Measurements from ENCODE around the gene EFNA3.
"Not testable (repeated sequence)": the region's sequence is repeated elsewhere in the genome, so short reads cannot be mapped to it uniquely, and the experiment has no call there.

EFNA3 gene

DNA sequence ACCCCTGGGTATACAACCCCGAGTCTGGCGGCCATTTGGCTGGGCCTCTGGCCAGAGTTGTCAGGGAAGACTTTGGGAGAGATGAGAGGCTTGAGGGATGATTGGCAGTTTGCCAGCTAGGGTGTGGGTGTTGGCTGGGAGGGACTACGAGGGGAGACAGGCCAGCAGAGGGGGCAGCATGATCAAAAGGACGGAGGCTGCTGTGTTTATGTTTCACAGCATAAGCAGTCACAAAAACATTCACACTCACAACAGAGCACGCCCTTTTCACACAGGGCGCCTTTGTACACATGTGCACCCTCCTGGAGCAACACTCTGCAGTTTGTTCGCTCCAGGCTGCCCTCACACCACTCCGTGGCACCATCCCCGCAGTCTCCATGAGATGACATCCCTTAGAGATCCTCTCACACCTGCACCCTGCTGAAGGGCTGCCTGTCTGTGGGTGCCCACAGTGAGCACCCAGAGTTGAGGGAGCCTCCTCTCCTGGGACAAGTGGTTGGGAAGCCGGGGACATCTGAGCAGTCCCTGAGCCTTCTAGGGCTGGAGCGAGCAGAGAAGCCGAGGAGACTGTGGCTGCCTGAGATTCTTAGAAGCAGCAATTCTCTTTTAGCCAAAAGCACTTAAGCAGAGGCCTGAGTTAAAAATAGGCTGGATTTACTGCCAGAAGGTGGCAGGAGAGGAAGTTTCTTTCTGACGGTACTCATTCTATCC, 15.4 kb downstream of the EFNA3 start:
- in situ Hi-C loops (cut with HindIII; ENCODE audit: low pct_ligation_motif_present, low pct_unique_long_range_greater_than_20kb, low sequenced_read_pairs) = no loop called here
- peak; percentile 52 for DNase-seq

DNA sequence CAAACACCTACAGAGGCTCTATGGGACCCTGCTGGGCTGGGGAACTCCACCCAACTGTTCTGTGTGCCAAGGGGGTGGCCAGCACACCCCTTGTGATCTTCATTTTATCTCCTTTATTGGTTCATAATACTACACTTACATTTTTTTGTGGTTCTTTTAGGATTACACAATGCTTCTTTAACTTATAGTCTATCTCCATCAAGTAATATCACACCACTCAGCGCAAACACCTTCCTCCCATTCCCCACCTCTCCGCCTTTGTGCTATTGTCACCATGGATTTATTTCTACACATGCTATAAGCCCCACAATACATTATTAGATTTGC, 15.9 kb downstream of the EFNA3 start:
- in situ Hi-C loops (cut with HindIII; ENCODE audit: low pct_ligation_motif_present, low pct_unique_long_range_greater_than_20kb, low sequenced_read_pairs) = no loop called here
- DNase-seq = no peak

DNA sequence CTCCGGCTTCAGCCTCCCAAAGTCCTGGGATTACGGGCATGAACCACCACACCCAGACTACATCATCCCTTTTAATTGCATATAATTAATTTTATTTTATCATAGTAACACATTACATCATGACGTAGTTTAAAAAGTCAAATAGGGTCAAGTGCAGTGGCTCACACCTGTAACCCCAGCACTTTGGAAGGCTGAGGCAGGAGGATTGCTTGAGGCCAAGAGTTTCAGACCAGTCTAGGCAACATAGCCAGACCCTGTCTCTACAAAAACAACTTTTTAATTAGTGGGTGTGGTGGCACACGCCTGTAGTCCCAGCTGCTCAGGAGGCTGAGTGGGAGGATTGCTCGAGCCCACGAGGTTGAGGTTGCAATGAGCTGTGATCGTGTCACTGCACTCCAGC, 20.7 kb downstream of the EFNA3 start:
- in situ Hi-C loops (cut with HindIII; ENCODE audit: low pct_ligation_motif_present, low pct_unique_long_range_greater_than_20kb, low sequenced_read_pairs) = no loop called here
- no peak for DNase-seq

GRCh38 chr1:155103325-155103724, 24.7 kb downstream of the EFNA3 start:
- in situ Hi-C loops (cut with HindIII; ENCODE audit: low pct_ligation_motif_present, low pct_unique_long_range_greater_than_20kb, low sequenced_read_pairs) = no loop called here
- DNase-seq = no peak

- DNase-seq = no peak
- in situ Hi-C loops (cut with HindIII; ENCODE audit: low pct_ligation_motif_present, low pct_unique_long_range_greater_than_20kb, low sequenced_read_pairs) = no loop called here
Measured at GRCh38 chr1:155104605-155105534, 26.2 kb downstream of the EFNA3 start.

- in situ Hi-C loops (cut with HindIII; ENCODE audit: low pct_ligation_motif_present, low pct_unique_long_range_greater_than_20kb, low sequenced_read_pairs) = no loop called here
- DNase-seq = no peak
Measured at GRCh38 chr1:155105604-155106011, 27.0 kb downstream of the EFNA3 start.

DNA sequence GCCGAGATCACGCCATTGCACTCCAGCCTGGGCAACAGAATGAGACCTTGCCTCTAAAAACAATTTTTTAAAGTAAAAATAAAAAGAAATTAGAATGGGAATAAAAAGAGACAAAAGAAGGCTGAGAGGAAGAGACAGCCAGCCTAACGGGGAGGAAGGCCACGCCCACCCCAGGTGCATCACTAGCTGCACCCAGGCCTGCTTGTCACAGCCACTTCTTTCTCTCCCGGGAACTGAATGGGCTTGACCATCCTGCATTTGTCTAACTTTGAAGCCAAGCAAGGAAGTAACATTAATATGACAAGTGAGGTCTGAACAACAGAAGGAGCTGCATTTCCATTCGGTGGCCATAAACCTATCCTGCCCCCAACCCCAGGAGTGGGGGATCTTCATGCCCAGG, 28.2 kb downstream of the EFNA3 start:
- in situ Hi-C loops (cut with HindIII; ENCODE audit: low pct_ligation_motif_present, low pct_unique_long_range_greater_than_20kb, low sequenced_read_pairs) = no loop called here
- no peak for DNase-seq

DNA sequence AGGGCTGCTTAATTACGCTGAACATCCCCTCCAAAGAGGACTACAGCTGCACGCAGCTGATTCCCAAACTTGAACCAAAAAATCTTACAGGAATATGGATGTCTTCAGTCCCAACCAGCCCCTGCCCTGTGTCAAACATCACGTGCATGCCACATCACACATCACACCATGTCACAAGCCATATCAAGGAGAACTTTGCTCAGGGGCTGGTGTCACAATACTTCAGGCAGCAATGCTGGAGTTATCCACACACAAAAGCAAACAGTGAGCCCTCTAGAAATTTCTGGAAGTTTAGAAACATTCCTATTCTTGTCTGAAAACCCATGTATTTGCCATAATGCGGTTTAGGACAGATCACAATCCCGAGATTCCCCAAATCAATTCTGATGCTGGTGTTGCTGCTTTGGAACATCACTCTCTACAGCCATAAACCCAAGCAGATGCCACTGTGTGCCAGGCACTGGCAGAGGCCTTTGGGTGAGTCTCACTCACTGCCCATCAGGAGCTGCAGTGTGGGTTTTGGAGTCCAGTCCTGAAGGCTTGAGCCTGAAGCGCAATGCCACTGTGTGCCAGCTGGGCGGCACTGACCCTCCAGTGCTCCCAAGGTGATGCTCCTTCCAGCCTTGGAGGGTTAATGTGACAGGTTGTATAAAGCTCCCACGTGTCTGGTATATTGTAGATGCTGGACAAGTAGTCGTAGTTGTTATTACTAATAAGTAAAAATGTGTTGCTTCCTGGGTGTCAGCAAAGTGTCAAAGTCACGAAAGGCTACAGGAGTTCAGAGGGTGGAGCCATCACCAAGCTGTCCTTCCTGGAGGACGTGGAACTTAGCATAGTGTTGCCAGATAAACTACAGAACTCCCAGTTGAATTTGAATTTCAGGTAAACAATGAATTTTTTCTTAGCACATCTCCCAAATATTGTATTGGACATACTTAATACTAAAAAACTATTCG, 28.9 kb downstream of the EFNA3 start:
- in situ Hi-C loops (cut with HindIII; ENCODE audit: low pct_ligation_motif_present, low pct_unique_long_range_greater_than_20kb, low sequenced_read_pairs) = no loop called here
- no peak for DNase-seq

GRCh38 chr1:155108296-155108695, 29.7 kb downstream of the EFNA3 start:
- in situ Hi-C loops (cut with HindIII; ENCODE audit: low pct_ligation_motif_present, low pct_unique_long_range_greater_than_20kb, low sequenced_read_pairs) = no loop called here
- no peak for DNase-seq

DNA sequence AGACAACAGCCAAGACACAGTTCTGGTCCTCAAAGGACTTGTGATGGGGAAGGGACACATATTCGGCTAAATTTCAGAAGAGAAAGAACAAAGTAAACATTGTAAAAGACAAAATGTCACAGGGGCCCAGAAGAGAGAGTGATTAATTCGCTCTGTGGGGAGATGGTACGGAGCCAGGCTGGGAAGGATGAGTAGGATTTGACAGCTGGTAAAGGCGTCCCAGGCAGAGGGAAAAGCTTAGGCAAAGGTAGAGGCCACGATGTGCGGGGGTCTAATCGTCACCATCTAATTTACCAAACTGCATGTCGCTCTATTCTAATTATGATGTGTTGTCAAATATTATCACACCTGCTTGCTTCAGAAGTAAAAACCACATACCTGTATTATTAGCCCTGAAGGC, 31.7 kb downstream of the EFNA3 start:
- no peak for DNase-seq
- in situ Hi-C loops (cut with HindIII; ENCODE audit: low pct_ligation_motif_present, low pct_unique_long_range_greater_than_20kb, low sequenced_read_pairs) = no loop called here

DNA sequence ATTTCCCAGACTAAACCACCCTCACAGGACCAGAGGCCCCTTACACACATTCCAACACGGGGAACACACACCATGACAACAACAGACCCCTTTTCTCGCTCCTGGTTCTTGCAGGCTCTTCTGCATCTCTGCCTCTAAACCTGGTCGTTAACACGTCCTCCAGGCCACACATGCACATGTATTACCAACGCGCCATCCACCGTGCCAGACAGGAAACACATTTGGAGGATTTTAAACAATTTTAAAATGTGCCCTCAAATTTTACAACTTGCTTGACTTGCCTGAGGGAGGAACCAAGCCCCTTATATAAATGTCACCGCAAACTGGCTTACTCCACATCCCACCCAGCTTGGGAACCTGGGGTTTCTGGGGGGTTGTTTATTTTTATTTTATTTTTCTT, 32.2 kb downstream of the EFNA3 start:
- in situ Hi-C loops (cut with HindIII; ENCODE audit: low pct_ligation_motif_present, low pct_unique_long_range_greater_than_20kb, low sequenced_read_pairs) = no loop called here
- no peak for DNase-seq

GRCh38 chr1:155113450-155113980, 34.9 kb downstream of the EFNA3 start:
- in situ Hi-C loops (cut with HindIII; ENCODE audit: low pct_ligation_motif_present, low pct_unique_long_range_greater_than_20kb, low sequenced_read_pairs) = no loop called here

GRCh38 chr1:155116113-155116764, 37.6 kb downstream of the EFNA3 start:
- in situ Hi-C loops (cut with HindIII; ENCODE audit: low pct_ligation_motif_present, low pct_unique_long_range_greater_than_20kb, low sequenced_read_pairs) = no loop called here
- no peak for DNase-seq

More at GRCh38 chr1:155113450-155113980, 34.9 kb downstream of the EFNA3 start:
- DNase-seq = no peak

- no peak for DNase-seq
- in situ Hi-C loops (cut with HindIII; ENCODE audit: low pct_ligation_motif_present, low pct_unique_long_range_greater_than_20kb, low sequenced_read_pairs) = no loop called here
Measured at GRCh38 chr1:155117610-155118009, 39.0 kb downstream of the EFNA3 start.

DNA sequence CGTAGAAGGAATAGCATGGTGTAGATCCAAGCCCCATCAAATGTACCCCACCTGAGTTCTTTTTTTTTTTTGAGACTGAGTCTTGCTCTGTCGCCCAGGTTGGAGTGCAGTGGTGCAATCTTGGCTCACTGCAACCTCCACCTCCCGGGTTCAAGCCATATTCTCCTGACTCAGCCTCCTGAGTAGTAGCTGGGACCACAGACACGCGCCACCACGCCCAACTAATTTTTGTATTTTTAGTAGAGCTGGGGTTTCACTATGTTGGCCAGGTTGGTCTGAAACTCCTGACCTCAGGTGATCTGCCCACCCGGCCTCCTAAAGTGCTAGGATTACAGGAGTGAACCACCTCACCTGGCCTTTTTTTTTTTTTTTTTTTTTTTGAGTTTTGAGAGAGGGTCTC, 39.5 kb downstream of the EFNA3 start:
- in situ Hi-C loops (cut with HindIII; ENCODE audit: low pct_ligation_motif_present, low pct_unique_long_range_greater_than_20kb, low sequenced_read_pairs); DNase-seq: not testable (repeated sequence)

GRCh38 chr1:155120253-155120652, 41.6 kb downstream of the EFNA3 start:
- in situ Hi-C loops (cut with HindIII; ENCODE audit: low pct_ligation_motif_present, low pct_unique_long_range_greater_than_20kb, low sequenced_read_pairs) = no loop called here

GRCh38 chr1:155121249-155121648, 42.6 kb downstream of the EFNA3 start:
- DNase-seq = no peak
- in situ Hi-C loops (cut with HindIII; ENCODE audit: low pct_ligation_motif_present, low pct_unique_long_range_greater_than_20kb, low sequenced_read_pairs) = no loop called here

More at GRCh38 chr1:155120253-155120652, 41.6 kb downstream of the EFNA3 start:
- no peak for DNase-seq

GRCh38 chr1:155122308-155122707, 43.7 kb downstream of the EFNA3 start:
- no peak for DNase-seq
- in situ Hi-C loops (cut with HindIII; ENCODE audit: low pct_ligation_motif_present, low pct_unique_long_range_greater_than_20kb, low sequenced_read_pairs) = no loop called here
